ENCODE data around the gene SORL1. TPM values are rescaled to one million over a fixed set of nuclear protein-coding genes. Genes with fewer than 3 reads are reported as not detected.

Gene SORL1
- polyA plus RNA-seq, 1 donor from 2014 or later: 6.5 TPM

DNA sequence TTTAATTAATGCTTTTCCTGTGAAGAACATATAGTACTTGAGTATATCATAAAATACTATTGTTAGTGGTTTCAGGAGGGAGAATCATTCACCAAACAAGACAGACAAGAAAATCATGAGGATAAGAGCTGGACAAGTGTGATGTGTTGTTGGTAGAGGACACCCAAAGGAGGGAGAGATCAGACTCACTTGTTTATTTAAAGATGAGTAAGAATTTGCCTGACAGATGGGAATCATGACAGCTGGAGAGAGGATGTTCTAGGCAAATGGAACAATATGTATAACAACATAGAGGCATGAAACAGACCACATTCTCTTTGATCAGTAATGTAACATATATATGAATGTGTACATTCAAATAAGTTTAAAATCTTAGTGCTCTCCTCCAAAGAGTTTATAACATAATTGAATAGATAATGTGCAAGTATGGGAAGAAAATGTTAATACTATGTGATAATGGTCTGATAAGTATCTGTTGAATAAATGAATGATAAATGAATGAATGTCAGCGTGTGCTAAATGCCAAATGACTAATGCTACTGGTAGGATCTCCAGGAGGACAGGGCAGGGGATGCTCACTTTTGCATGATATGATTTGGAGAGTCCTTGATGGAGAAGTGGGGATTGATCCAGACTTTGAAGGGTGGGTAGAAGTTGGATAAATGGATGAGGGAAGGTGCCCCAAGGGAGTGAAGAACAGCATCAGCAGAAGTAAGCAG, 229.6 kb downstream of the SORL1 start:
- Histone ChIP-seq H3K9me3 (ENCODE audit: low read length) (no peaks in the 10 kb centered on the region), H2AFZ (ENCODE audit: low read depth, low read length) (no peak overlapping the region), H3K4me3 (ENCODE audit: low read length) (no peak overlapping the region), H4K20me1 (ENCODE audit: insufficient read depth) (no peaks in the 10 kb centered on the region), H3K9me2 (ENCODE audit: insufficient read depth, low read length) (no peaks in the 10 kb centered on the region), H3K36me3 (ENCODE audit: insufficient read depth, low read length) (no peaks in the 10 kb centered on the region), H3K27ac (ENCODE audit: low read length) (no peak overlapping the region), H3K79me2 (replicated peaks; ENCODE audit: insufficient read depth, low read length) (no peaks in the 10 kb centered on the region), H3K27me3 (ENCODE audit: insufficient read depth, low read depth, low read length) (no peaks in the 10 kb centered on the region), H3K4me2 (ENCODE audit: low read length) (no peak overlapping the region), H3F3A (ENCODE audit: insufficient read depth, low read length, poor library complexity, severe bottlenecking) (no peaks in the 10 kb centered on the region), H3K9ac (ENCODE audit: low read length) (no peak overlapping the region)
- no peak for TF ChIP-seq EP300 (conservative IDR thresholded peaks at IDR 0.05; ENCODE audit: poor library complexity, severe bottlenecking)
- TF ChIP-seq MXI1 (conservative IDR thresholded peaks at IDR 0.05; ENCODE audit: poor library complexity, severe bottlenecking): no peak
- no peak for TF ChIP-seq RAD21 (conservative IDR thresholded peaks at IDR 0.05)
- no peak for TF ChIP-seq TAF1 (IDR thresholded peaks at IDR 0.05; ENCODE audit: low read depth)
- no peak for TF ChIP-seq CTCF (IDR thresholded peaks at IDR 0.05; ENCODE audit: poor library complexity, severe bottlenecking)
- no peak for TF ChIP-seq REST (IDR thresholded peaks at IDR 0.05; ENCODE audit: borderline replicate concordance)
- no peak for TF ChIP-seq EZH2 (IDR thresholded peaks at IDR 0.05; ENCODE audit: borderline replicate concordance, insufficient read depth, low read length, poor library complexity, severe bottlenecking)
- no peak for TF ChIP-seq POLR2AphosphoS5 (IDR thresholded peaks at IDR 0.05)
- TF ChIP-seq SMC3 (conservative IDR thresholded peaks at IDR 0.05; ENCODE audit: poor library complexity): no peak

Other genes starting within 250 kb of the SORL1 start
- gene SC5D, start 159.5 kb upstream of the SORL1 start, polyA plus RNA-seq: 74.3 and 75.7 TPM in 2 replicates

Measured in neural cell (in vitro differentiated cells).